Activated naive CD8-positive, alpha-beta T cell treated with anti-CD3 and anti-CD28 coated beads, Interleukin-2, amount 10 ng/mL, durations not matched to agents 7 days and 5 days (primary cell): ENCODE results near the gene SEBOX. TPM values are rescaled to one million over a fixed set of nuclear protein-coding genes. Genes with fewer than 3 reads are reported as not detected.

ENCODE experiments used
- ATAC-seq: fragments of 150-1000 bp; cut with Tn5 transposase; one replicate; pipeline ENCODE4 v1.10.0; 2021; ENCODE audit warnings: low read depth, moderate library complexity
- POLR2A ChIA-PET: fragments of 350-600 bp; sonication (Branson Sonifier 250); formaldehyde crosslinking; loops from one replicate; lab custom pipeline; 2021; ENCODE audit warnings: antibody characterized with exemption; lab: Charles Lee
- DNase-seq: peaks from one replicate; pipeline ENCODE4 v3.0.0; 2021
- H3K27ac Mint-ChIP-seq: one replicate; pipeline ENCODE4 v1.8.0; 2022; ENCODE audit warnings: mild to moderate bottlenecking, mixed read lengths
- H3K27me3 Mint-ChIP-seq: one replicate; pipeline ENCODE4 v1.8.0; 2022; ENCODE audit warnings: mild to moderate bottlenecking, moderate library complexity, mixed read lengths
- H3K36me3 Mint-ChIP-seq: one replicate; pipeline ENCODE4 v1.8.0; 2021; ENCODE audit warnings: mild to moderate bottlenecking, mixed read lengths
- H3K4me1 Mint-ChIP-seq: one replicate; pipeline ENCODE4 v1.8.0; 2021; ENCODE audit warnings: mixed read lengths
- H3K4me3 Mint-ChIP-seq: one replicate; pipeline ENCODE4 v1.8.0; 2022; ENCODE audit warnings: mild to moderate bottlenecking, moderate library complexity, mixed read lengths
- H3K9me3 Mint-ChIP-seq: one replicate; pipeline ENCODE4 v1.8.0; 2021; ENCODE audit warnings: mixed read lengths
- total RNA-seq, 2 experiments: library from RNA; stranded (reverse); gene quantifications; one replicate each; pipeline ENCODE4 v1.2.3, GENCODE V29; 2021

Gene SEBOX
- total RNA-seq, 2 experiments from 2014 or later = not detected

GRCh38 chr17:28350271-28350670 is 14.7 kb downstream of the SEBOX start:
- Mint-ChIP-seq H3K4me1 (no peaks in the 10 kb centered on the region), H3K27me3 (no peaks in the 10 kb centered on the region), H3K9me3 (no peaks in the 10 kb centered on the region), H3K4me3 (no peak overlapping the region), H3K36me3 (peaks cover 9% of the 10 kb centered on the region), H3K27ac (no peak overlapping the region)
- DNase-seq = no peak
- POLR2A ChIA-PET = no interaction called here
- ATAC-seq = no peak

DNA sequence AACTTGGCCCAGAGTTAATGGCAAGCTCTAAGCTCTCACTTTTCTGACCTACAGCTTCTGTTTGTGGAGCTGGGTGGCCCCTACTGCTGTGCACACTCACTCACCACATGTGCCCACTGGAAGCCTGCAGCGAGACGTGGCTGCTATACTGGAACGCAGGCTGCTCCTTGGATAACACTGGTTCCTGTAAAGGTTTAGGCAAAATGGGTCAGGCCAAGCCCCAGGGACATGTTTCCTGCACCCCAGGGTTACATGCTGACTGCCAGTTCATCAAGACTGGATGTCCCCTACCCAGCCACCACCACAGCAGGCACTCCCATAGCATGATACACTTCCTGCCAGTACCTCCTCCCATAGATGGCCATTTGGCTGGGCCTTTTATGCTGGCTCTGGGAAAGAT is 16.0 kb downstream of the SEBOX start:
- ATAC-seq (no peak), DNase-seq (no peak)
- H3K27me3 Mint-ChIP-seq = no peaks in the 10 kb centered on the region
- POLR2A ChIA-PET = interaction anchor here (1.7 kb wide), 1 partner anchor 8 kb away, joined by 5 read pairs; the partner anchor contains the start of gene POLDIP2
- no peak overlapping the region for H3K27ac Mint-ChIP-seq
- no peaks in the 10 kb centered on the region for H3K9me3 Mint-ChIP-seq
- no peak overlapping the region for H3K4me3 Mint-ChIP-seq
- H3K36me3 Mint-ChIP-seq = peaks cover 10% of the 10 kb centered on the region
- no peaks in the 10 kb centered on the region for H3K4me1 Mint-ChIP-seq

DNA sequence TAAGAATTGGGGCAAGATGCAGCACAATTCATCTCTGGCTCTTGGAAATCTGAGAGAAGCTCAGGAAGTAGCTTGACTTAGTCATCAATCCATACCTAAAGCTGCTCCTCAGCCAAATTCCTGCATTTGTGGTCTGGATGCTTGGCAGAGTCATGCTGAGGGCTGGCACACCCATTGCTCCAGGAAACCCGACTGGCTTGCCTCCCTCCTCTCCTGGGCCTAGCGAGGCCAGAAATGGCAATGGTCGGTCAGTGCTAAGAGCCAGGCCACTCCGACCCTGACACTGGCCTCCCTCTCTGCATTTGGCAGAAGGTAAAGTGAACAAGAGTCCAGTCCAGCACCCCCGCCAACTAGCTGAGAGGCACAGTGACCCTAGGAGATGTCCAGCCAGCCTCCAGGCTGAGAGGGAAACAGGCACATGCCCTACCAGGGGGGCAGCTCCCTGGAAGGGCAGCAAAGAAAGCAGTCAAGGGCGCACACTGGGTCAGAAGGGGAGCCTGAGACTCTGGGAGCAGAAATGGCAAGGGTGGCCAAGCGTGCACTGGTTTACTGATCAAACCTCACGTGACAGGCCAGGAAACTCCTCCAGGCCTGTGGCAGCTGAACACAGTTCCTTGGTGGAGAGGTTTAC is 17.6 kb downstream of the SEBOX start:
- Mint-ChIP-seq H3K4me3 (no peak overlapping the region), H3K36me3 (peaks cover 6% of the 10 kb centered on the region), H3K9me3 (no peaks in the 10 kb centered on the region), H3K4me1 (no peaks in the 10 kb centered on the region), H3K27ac (no peak overlapping the region), H3K27me3 (no peaks in the 10 kb centered on the region)
- POLR2A ChIA-PET = interaction anchor here (1.0 to 1.7 kb wide), 3 partner anchors 10 to 12 kb away, joined by 4 to 8 read pairs (median 5); partner anchors contain the start of genes IFT20, POLDIP2 and TNFAIP1
- ATAC-seq (no peak), DNase-seq (no peak)

GRCh38 chr17:28346746-28347246 is 18.2 kb downstream of the SEBOX start:
- Mint-ChIP-seq H3K4me1 (no peaks in the 10 kb centered on the region), H3K27ac (no peak overlapping the region), H3K36me3 (peaks cover 6% of the 10 kb centered on the region), H3K4me3 (no peak overlapping the region), H3K27me3 (no peaks in the 10 kb centered on the region), H3K9me3 (no peaks in the 10 kb centered on the region)
- DNase-seq (no peak), ATAC-seq (no peak)
- POLR2A ChIA-PET = interaction anchor here (1.0 to 1.7 kb wide), 2 partner anchors 10 to 11 kb away, joined by 4 to 8 read pairs; partner anchors contain the start of genes IFT20, POLDIP2 and TNFAIP1

GRCh38 chr17:28346199-28346580 is 18.8 kb downstream of the SEBOX start:
- peaks cover 5% of the 10 kb centered on the region for H3K36me3 Mint-ChIP-seq
- H3K4me3 Mint-ChIP-seq = no peak overlapping the region
- H3K27me3 Mint-ChIP-seq = no peaks in the 10 kb centered on the region
- H3K4me1 Mint-ChIP-seq = no peaks in the 10 kb centered on the region
- DNase-seq (no peak), ATAC-seq (no peak)
- no peak overlapping the region for H3K27ac Mint-ChIP-seq
- POLR2A ChIA-PET = interaction anchor here (1.4 kb wide), 1 partner anchor 11 kb away, joined by 3 read pairs; the partner anchor contains the start of genes IFT20 and TNFAIP1
- no peaks in the 10 kb centered on the region for H3K9me3 Mint-ChIP-seq

- Mint-ChIP-seq H3K9me3 (no peaks in the 10 kb centered on the region), H3K27ac (no peak overlapping the region), H3K4me1 (no peaks in the 10 kb centered on the region), H3K27me3 (no peaks in the 10 kb centered on the region), H3K36me3 (peaks cover 5% of the 10 kb centered on the region), H3K4me3 (no peak overlapping the region)
- DNase-seq (no peak), ATAC-seq (no peak)
- POLR2A ChIA-PET = interaction anchor here (1.4 kb wide), 1 partner anchor 10 kb away, joined by 3 read pairs; the partner anchor contains the start of genes IFT20 and TNFAIP1
Observed at GRCh38 chr17:28345419-28346198, 19.4 kb downstream of the SEBOX start.

GRCh38 chr17:28344435-28344901 is 20.5 kb downstream of the SEBOX start:
- Mint-ChIP-seq H3K9me3 (no peaks in the 10 kb centered on the region), H3K4me1 (no peaks in the 10 kb centered on the region), H3K27ac (no peak overlapping the region), H3K4me3 (no peak overlapping the region), H3K27me3 (no peaks in the 10 kb centered on the region), H3K36me3 (peaks cover 7% of the 10 kb centered on the region)
- POLR2A ChIA-PET = interaction anchor here (0.8 to 3.0 kb wide), 2 partner anchors 12 to 57 kb away, joined by 4 to 8 read pairs; partner anchors contain the start of gene POLDIP2
- ATAC-seq (no peak), DNase-seq (no peak)

DNA sequence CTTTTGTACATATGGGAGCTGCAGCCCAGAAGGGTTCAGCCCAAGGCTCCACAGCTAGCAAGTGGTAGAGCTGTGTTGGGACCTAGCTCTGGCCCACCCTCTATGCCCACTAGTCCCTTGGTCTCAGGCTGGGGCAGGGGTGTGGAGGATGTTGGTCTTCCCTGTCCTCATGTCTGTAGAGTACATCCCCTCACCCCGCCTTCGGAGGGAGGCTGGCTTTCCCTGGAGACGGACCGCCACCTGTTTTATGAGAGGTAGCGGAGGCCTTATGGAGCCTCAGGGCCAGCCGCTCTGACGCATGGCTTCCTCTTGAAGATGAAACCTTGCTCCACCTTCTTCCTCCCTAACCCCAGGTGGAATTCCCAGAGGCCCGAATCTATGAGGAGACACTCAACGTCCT is 21.0 kb downstream of the SEBOX start:
- Mint-ChIP-seq H3K36me3 (peaks cover 7% of the 10 kb centered on the region), H3K27ac (no peak overlapping the region), H3K9me3 (no peaks in the 10 kb centered on the region), H3K4me1 (no peaks in the 10 kb centered on the region), H3K4me3 (no peak overlapping the region), H3K27me3 (no peaks in the 10 kb centered on the region)
- no peak for DNase-seq
- no peak for ATAC-seq
- POLR2A ChIA-PET = interaction anchor here (0.8 to 3.0 kb wide), 2 partner anchors 13 to 57 kb away, joined by 4 to 8 read pairs; partner anchors contain the start of gene POLDIP2

- ATAC-seq (peak; percentile 31), DNase-seq (no peak)
- peak overlapping the region; percentile 65 for H3K27ac Mint-ChIP-seq
- peaks cover 7% of the 10 kb centered on the region for H3K36me3 Mint-ChIP-seq
- POLR2A ChIA-PET = interaction anchor here (0.7 to 3.0 kb wide), 2 partner anchors 10 to 13 kb away, joined by 3 to 8 read pairs; partner anchors contain the start of gene POLDIP2
- H3K27me3 Mint-ChIP-seq = no peaks in the 10 kb centered on the region
- no peaks in the 10 kb centered on the region for H3K9me3 Mint-ChIP-seq
- H3K4me3 Mint-ChIP-seq = no peak overlapping the region
- peaks cover 2% of the 10 kb centered on the region for H3K4me1 Mint-ChIP-seq
Observed at GRCh38 chr17:28343491-28343932, 21.5 kb downstream of the SEBOX start.

DNA sequence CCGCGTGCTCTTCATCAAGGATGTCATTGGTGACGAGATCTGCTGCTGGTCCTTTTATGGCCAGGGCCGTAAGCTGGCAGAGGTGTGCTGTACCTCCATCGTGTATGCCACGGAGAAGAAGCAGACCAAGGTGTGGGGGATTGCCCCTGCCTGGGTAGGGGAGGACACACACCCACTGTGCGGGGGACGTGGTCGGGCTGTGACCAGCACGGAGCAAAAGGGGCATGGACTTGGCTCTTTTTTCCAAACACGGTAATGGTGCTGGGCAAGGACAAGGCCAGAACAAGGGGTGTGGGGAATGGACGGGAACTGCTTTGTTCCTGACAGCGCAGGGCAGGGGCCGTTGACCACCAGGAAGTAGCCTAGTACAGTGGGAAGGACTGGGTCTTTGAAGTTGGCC is 22.7 kb downstream of the SEBOX start:
- Mint-ChIP-seq H3K27ac (no peak overlapping the region), H3K4me3 (no peak overlapping the region), H3K36me3 (peaks cover 7% of the 10 kb centered on the region), H3K4me1 (peaks cover 8% of the 10 kb centered on the region), H3K9me3 (no peaks in the 10 kb centered on the region), H3K27me3 (no peaks in the 10 kb centered on the region)
- POLR2A ChIA-PET = interaction anchor here (3.0 kb wide), 1 partner anchor 15 kb away, joined by 8 read pairs; the partner anchor contains the start of gene POLDIP2
- no peak for DNase-seq
- no peak for ATAC-seq

DNA sequence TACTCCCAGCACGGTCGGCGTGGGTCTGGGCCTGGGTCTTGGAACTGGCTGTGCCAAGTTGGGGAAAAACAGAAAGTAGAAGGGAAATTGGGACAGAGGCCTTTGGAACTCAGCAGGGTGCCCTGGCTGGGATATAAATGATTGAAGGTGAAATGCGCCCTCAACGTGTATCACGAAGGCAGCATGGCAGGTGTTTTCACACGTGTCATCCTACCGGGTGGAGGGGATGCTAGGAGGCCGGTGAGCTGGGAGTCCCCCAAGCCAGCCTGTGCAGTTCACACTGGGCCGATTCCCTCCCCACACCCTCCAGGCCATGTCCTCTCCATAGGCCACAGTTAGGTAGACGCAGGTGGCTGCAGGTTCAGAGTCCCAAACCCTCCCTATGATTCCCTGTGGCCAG is 23.5 kb downstream of the SEBOX start:
- Mint-ChIP-seq H3K4me3 (no peak overlapping the region), H3K4me1 (peaks cover 13% of the 10 kb centered on the region), H3K27ac (no peak overlapping the region), H3K36me3 (peaks cover 7% of the 10 kb centered on the region), H3K9me3 (no peaks in the 10 kb centered on the region), H3K27me3 (no peaks in the 10 kb centered on the region)
- DNase-seq (no peak), ATAC-seq (no peak)
- POLR2A ChIA-PET = no interaction called here

DNA sequence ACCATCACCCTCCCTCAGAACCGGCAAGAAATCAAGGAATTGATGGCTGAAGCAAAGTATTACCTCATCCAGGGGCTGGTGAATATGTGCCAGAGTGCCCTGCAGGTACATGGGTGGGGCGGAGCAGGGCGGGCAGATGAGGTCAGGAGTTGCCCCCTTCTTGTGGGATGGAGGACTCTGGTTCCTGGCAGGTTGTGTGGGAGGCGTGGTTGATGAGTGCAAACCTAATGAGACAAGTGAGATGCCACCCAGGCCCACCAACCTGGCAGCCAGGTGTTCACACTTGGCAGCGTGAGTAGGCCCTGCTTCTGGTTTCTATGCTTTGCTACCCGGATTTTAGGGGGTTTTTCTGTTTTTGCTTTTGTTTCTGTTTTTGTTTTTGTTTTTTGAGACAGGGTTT is 24.6 kb downstream of the SEBOX start:
- Mint-ChIP-seq H3K4me3 (no peak overlapping the region), H3K27ac (no peak overlapping the region), H3K4me1 (peaks cover 13% of the 10 kb centered on the region), H3K27me3 (no peaks in the 10 kb centered on the region), H3K9me3 (no peaks in the 10 kb centered on the region), H3K36me3 (peaks cover 7% of the 10 kb centered on the region)
- POLR2A ChIA-PET = no interaction called here
- ATAC-seq (no peak), DNase-seq (no peak)

DNA sequence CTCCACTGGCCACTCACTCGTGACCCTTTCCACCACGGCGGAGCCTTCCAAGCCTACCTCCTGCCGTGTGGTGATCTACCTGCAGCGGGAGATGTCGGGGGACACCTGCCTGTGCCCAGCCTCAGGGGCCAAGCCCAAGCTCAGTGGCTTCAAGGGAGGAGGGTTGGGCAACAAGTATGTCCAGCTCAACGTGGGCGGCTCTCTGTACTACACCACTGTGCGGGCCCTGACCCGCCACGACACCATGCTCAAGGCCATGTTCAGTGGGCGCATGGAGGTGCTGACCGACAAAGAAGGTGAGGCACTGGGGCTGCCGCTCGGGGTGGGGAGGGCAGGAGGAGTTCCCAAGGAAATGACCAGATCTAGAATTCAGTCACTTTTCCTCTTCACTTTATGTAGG is 25.6 kb downstream of the SEBOX start:
- Mint-ChIP-seq H3K27me3 (no peaks in the 10 kb centered on the region), H3K9me3 (no peaks in the 10 kb centered on the region), H3K27ac (no peak overlapping the region), H3K4me3 (no peak overlapping the region), H3K4me1 (peaks cover 19% of the 10 kb centered on the region), H3K36me3 (peaks cover 7% of the 10 kb centered on the region)
- DNase-seq = no peak
- POLR2A ChIA-PET = interaction anchor here (0.6 to 0.8 kb wide), 2 partner anchors 18 to 446 kb away, joined by 4 read pairs; partner anchors contain the start of gene POLDIP2
- no peak for ATAC-seq
